Measurements from ENCODE around the gene PTGES3.

DNA sequence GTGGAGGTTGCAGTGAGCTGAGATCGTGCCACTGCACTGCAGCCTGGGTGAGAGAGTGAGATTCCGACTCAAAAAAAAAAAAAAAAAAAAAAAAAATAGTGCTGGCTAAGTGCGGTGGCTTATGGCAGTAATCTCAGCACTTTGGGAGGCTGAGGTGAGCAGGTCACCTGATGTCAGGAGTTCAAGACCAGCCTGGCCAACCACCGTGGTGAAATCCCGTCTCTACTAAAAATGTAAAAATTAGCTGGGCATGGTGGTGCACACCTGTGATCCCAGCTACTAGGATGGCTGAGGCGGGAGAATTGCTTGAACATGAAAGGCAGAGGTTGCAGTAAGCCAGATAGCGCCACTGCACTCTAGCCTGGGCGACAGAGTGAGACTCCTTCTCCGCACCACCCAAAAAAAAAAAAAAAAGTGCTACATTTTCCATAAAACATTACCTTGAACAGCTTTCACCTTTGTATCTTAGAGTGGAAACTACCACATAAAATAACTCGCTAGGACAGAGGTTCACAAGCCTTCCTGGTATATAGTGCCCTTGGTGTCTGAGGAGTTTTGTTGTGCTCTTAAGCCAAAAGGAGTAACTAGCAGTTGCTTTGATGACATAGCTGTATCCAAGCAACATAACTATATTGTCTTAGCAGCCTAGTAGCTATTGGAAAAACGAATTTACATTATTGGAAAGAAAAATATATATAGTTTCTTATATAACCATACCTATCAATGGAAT lies 11.1 kb downstream of the PTGES3 start:
- TF ChIP-seq ATF3 (IDR thresholded peaks at IDR 0.05) (no peak), TAF1 (conservative IDR thresholded peaks at IDR 0.05) (no peak), EGR1 (IDR thresholded peaks at IDR 0.05; ENCODE audit: low read depth in 2 of 2) (no peak), JUND (IDR thresholded peaks at IDR 0.05) (no peak), RXRA (IDR thresholded peaks at IDR 0.05) (no peak), FOXA1 (IDR thresholded peaks at IDR 0.05) (no peak), SP1 (IDR thresholded peaks at IDR 0.05) (no peak), GABPA (IDR thresholded peaks at IDR 0.05 in 1 of 2, conservative IDR thresholded peaks at IDR 0.05 in 1 of 2) (no peak)
- TF ChIP-seq, protein P1, sequence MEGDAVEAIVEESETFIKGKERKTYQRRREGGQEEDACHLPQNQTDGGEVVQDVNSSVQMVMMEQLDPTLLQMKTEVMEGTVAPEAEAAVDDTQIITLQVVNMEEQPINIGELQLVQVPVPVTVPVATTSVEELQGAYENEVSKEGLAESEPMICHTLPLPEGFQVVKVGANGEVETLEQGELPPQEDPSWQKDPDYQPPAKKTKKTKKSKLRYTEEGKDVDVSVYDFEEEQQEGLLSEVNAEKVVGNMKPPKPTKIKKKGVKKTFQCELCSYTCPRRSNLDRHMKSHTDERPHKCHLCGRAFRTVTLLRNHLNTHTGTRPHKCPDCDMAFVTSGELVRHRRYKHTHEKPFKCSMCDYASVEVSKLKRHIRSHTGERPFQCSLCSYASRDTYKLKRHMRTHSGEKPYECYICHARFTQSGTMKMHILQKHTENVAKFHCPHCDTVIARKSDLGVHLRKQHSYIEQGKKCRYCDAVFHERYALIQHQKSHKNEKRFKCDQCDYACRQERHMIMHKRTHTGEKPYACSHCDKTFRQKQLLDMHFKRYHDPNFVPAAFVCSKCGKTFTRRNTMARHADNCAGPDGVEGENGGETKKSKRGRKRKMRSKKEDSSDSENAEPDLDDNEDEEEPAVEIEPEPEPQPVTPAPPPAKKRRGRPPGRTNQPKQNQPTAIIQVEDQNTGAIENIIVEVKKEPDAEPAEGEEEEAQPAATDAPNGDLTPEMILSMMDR (IDR thresholded peaks at IDR 0.05; ENCODE audit: low read depth, low read length, missing input control) = no peak
- TF ChIP-seq, protein P2, sequence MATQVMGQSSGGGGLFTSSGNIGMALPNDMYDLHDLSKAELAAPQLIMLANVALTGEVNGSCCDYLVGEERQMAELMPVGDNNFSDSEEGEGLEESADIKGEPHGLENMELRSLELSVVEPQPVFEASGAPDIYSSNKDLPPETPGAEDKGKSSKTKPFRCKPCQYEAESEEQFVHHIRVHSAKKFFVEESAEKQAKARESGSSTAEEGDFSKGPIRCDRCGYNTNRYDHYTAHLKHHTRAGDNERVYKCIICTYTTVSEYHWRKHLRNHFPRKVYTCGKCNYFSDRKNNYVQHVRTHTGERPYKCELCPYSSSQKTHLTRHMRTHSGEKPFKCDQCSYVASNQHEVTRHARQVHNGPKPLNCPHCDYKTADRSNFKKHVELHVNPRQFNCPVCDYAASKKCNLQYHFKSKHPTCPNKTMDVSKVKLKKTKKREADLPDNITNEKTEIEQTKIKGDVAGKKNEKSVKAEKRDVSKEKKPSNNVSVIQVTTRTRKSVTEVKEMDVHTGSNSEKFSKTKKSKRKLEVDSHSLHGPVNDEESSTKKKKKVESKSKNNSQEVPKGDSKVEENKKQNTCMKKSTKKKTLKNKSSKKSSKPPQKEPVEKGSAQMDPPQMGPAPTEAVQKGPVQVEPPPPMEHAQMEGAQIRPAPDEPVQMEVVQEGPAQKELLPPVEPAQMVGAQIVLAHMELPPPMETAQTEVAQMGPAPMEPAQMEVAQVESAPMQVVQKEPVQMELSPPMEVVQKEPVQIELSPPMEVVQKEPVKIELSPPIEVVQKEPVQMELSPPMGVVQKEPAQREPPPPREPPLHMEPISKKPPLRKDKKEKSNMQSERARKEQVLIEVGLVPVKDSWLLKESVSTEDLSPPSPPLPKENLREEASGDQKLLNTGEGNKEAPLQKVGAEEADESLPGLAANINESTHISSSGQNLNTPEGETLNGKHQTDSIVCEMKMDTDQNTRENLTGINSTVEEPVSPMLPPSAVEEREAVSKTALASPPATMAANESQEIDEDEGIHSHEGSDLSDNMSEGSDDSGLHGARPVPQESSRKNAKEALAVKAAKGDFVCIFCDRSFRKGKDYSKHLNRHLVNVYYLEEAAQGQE (IDR thresholded peaks at IDR 0.05) = no peak
- TF ChIP-seq, protein P3, sequence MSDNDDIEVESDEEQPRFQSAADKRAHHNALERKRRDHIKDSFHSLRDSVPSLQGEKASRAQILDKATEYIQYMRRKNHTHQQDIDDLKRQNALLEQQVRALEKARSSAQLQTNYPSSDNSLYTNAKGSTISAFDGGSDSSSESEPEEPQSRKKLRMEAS (IDR thresholded peaks at IDR 0.05) = no peak

Measured in liver (tissue), 3 donors.